Measurements from ENCODE around the gene CCDC74A. TPM values are rescaled to one million over a fixed set of nuclear protein-coding genes. Genes with fewer than 3 reads are reported as not detected.
"Not testable (repeated sequence)": the region's sequence is repeated elsewhere in the genome, so short reads cannot be mapped to it uniquely, and the experiment has no call there.

The CCDC74A gene
- total RNA-seq, 6 experiments from 2014 or later = 0.20 to 1.2 (median 0.56) TPM

DNA sequence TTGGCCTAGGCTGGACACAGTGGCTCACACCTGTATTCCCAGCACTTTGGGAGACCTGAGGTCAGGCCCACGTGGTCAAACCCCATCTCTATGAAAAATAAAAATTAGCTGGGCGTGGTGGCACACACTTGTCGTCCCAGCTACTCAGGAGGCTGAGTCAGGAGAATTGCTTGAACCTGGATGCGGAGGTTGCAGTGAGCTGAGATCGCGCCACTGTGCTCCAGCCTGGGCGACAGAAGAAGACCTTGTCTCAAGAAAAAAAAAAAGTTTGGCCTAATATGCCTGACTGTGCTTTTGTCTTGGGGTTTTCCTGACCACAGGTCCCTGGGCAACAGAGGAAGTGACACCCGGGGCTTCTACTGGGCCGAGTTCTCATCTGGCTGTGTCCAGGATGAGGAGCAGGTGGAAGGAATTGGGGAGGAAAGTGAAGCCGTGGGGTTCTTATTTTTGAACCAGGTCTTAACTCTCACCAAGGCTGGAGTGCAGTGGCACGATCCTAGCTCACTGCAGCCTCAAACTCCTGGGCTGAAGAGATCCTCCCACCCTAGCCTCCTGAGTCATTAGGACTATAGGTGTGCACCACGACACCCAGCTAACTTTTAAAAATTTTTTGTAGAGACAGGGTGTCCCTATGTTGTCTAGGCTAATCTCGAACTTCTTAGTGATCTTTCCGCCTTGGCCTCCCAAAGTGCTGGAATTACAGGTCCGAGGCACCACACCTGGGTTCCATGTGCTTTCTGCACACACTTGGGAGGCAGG, 13.1 kb upstream of the CCDC74A start:
- intact Hi-C loops (cut with DNase I); H3K4me1 ChIP-seq; DNase-seq; H3K27ac ChIP-seq; H3K27me3 ChIP-seq; H3K9me3 ChIP-seq; H3K4me3 ChIP-seq; H3K36me3 ChIP-seq; ATAC-seq: not testable (repeated sequence)
- 76% methylated on average over 11 of the region's 15 CpGs for WGBS (ENCODE audit: insufficient coverage, low coverage, low lambda C conversion rate, missing lambda C conversion rate)

DNA sequence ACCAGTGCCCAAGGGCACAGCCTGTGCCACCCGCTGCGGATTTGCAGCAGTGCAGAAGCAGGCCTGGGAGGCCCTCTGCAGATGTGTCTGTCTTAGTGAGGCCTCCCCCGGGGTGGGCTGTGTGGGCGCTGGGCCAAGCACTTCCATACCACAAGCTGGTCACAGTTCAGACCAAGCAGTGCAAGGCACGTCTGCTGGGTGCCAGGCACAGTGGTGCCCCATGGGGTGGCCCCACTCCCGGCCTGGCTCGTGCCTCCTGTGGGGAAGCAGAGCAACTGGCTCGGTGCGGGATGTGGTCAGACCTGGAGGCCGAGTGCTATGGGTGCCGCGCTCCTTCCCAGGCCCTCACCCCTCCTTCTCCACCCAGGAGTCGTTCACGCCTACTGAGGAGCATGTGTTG, 12.5 kb upstream of the CCDC74A start:
- WGBS (ENCODE audit: insufficient coverage, low coverage, low lambda C conversion rate, missing lambda C conversion rate) = 82% methylated on average over 3 of the region's 14 CpGs
- DNase-seq; H3K4me1 ChIP-seq; H3K4me3 ChIP-seq; intact Hi-C loops (cut with DNase I); H3K27me3 ChIP-seq; H3K36me3 ChIP-seq; H3K27ac ChIP-seq; ATAC-seq; H3K9me3 ChIP-seq: not testable (repeated sequence)

DNA sequence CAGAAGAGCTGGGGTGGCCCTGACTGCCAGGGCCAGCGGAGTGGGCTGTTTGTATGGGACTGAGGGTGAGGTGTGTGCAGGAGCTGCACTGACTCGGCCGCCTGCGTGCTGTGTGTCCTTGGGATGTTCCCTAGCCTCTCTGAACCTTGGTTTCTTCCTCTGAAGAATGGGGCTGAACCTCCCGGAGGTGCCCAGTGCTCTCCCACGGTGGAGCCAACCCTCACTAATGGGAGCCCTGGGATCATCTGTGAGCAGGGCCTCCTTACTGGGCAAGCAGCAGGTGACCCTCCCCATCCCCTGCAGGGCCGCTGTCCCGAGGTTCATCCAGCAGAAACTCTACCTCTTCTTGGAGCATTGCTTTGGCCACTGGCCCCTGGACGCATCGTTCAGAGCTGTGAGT, 11.7 kb upstream of the CCDC74A start:
- 94% methylated on average over 5 of the region's 10 CpGs for WGBS (ENCODE audit: insufficient coverage, low coverage, low lambda C conversion rate, missing lambda C conversion rate)
- H3K9me3 ChIP-seq = no peaks in the 10 kb centered on the region
- intact Hi-C loops (cut with DNase I) = no loop called here
- H3K27me3 ChIP-seq = no peaks in the 10 kb centered on the region
- H3K4me1 ChIP-seq = no peaks in the 10 kb centered on the region
- TF ChIP-seq, protein P1, sequence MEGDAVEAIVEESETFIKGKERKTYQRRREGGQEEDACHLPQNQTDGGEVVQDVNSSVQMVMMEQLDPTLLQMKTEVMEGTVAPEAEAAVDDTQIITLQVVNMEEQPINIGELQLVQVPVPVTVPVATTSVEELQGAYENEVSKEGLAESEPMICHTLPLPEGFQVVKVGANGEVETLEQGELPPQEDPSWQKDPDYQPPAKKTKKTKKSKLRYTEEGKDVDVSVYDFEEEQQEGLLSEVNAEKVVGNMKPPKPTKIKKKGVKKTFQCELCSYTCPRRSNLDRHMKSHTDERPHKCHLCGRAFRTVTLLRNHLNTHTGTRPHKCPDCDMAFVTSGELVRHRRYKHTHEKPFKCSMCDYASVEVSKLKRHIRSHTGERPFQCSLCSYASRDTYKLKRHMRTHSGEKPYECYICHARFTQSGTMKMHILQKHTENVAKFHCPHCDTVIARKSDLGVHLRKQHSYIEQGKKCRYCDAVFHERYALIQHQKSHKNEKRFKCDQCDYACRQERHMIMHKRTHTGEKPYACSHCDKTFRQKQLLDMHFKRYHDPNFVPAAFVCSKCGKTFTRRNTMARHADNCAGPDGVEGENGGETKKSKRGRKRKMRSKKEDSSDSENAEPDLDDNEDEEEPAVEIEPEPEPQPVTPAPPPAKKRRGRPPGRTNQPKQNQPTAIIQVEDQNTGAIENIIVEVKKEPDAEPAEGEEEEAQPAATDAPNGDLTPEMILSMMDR (IDR thresholded peaks at IDR 0.05) = no peak
- TF ChIP-seq POLR2A (IDR thresholded peaks at IDR 0.05) = no peak
- H3K36me3 ChIP-seq = no peaks in the 10 kb centered on the region
- no peak overlapping the region for H3K27ac ChIP-seq
- no peak overlapping the region for H3K4me3 ChIP-seq
- ATAC-seq (no peak), DNase-seq (no peak)

DNA sequence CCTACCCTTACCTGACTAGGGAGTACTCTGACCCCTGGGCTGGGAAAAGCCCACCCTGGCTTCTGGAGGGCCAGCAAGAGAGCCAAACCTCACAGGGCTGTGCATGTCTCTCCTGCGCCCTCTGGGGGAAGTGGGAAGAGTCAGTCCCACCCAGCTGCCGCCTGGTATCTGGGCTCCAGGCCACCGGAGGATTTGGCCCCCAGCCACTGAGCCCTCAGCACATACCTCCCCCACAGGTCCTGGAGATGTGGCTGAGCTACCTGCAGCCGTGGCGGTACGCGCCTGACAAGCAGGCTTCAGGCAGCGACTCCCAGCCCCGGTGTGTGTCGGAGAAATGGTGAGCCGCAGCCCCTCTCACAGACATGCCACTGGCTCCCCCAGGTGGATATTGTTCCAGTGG, 11.1 kb upstream of the CCDC74A start:
- H3K36me3 ChIP-seq; H3K4me3 ChIP-seq; DNase-seq; H3K4me1 ChIP-seq; H3K27me3 ChIP-seq; H3K27ac ChIP-seq; intact Hi-C loops (cut with DNase I); H3K9me3 ChIP-seq: not testable (repeated sequence)
- peak in 2 of 4 donors; percentile 14 to 31 for ATAC-seq
- WGBS (ENCODE audit: insufficient coverage, low coverage, low lambda C conversion rate, missing lambda C conversion rate) = 80% methylated on average over 1 of the region's 11 CpGs

DNA sequence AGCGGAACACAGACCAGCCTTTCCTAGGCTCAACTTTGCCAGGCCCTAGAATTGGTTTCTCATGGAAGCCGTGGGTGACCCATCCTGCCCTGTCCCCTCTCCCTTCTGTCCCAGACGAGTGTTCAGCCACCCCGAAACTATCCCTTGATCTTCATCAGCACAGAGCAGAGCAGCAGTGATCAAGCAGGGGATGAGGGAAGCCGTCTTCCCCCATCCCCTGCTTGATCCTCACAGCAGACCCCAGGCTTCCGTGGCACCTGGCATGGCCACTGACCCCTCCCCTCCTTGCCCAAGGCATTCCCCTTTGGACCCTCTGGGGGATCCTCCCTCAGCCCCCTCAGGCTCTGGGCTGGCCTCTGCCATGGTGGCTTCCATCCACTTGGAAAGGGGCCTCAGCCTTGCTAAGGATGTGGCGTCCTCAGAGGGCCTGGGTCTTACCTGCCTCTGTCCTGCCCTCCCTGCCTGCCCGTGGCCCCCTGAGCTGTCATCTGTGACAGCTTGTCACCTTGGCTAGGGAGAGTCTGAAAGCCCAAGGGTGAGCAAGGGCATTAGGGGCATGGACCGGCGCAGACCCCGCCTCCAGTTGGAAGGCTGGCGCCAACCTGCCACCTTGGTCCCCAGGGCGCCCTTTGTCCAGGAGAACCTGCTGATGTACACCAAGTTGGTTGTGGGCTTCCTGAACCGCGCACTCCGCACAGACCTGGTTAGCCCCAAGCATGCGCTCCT, 10.4 kb upstream of the CCDC74A start:
- no peak for ATAC-seq
- intact Hi-C loops (cut with DNase I) = no loop called here
- H3K36me3 ChIP-seq = no peaks in the 10 kb centered on the region

GRCh38 chr2:131517856-131518255, 9.8 kb upstream of the CCDC74A start:
- intact Hi-C loops (cut with DNase I); H3K27ac ChIP-seq; H3K4me3 ChIP-seq; DNase-seq; H3K9me3 ChIP-seq; H3K4me1 ChIP-seq; H3K36me3 ChIP-seq; H3K27me3 ChIP-seq; ATAC-seq: not testable (repeated sequence)
- no CpG with 5 or more reads among the region's 16 CpGs for WGBS (ENCODE audit: insufficient coverage, low coverage, low lambda C conversion rate, missing lambda C conversion rate)

More for the DNA sequence above, 10.4 kb upstream of the CCDC74A start:
- TF ChIP-seq POLR2A (IDR thresholded peaks at IDR 0.05) = no peak
- TF ChIP-seq, protein P1 (IDR thresholded peaks at IDR 0.05) = no peak
- peak in 1 of 3 donors; percentile 6 for DNase-seq
- Histone ChIP-seq H3K4me1 (no peaks in the 10 kb centered on the region), H3K27me3 (no peaks in the 10 kb centered on the region), H3K4me3 (no peak overlapping the region), H3K9me3 (no peaks in the 10 kb centered on the region), H3K27ac (no peak overlapping the region)
- 71% methylated on average over 4 of the region's 17 CpGs for WGBS (ENCODE audit: insufficient coverage, low coverage, low lambda C conversion rate, missing lambda C conversion rate)

GRCh38 chr2:131518531-131518930, 9.2 kb upstream of the CCDC74A start:
- WGBS (ENCODE audit: insufficient coverage, low coverage, low lambda C conversion rate, missing lambda C conversion rate) = 67% methylated on average over 1 of the region's 11 CpGs
- H3K27ac ChIP-seq; ATAC-seq; H3K27me3 ChIP-seq; intact Hi-C loops (cut with DNase I); H3K4me1 ChIP-seq; H3K9me3 ChIP-seq; H3K36me3 ChIP-seq; DNase-seq; H3K4me3 ChIP-seq: not testable (repeated sequence)
